ENCODE measurements around the gene PDE4B.

GRCh38 chr1:66333466-66334199 lies 540.9 kb downstream of the PDE4B start:
- TF ChIP-seq CTCF (IDR thresholded peaks at IDR 0.05; ENCODE audit: low read depth, low read length) (no peak), EZH2phosphoT487 (IDR thresholded peaks at IDR 0.05; ENCODE audit: low read depth) (no peak)
